HG02610 (cell line): ENCODE data around the gene CKAP5.

ENCODE experiments used
- ATAC-seq: cut with Tn5 transposase; IDR thresholded peaks from one replicate; pipeline ENCODE4 v1.9.1; 2021; ENCODE audit warnings: mild to moderate bottlenecking, moderate library complexity; ENCODE audit not compliant: unreplicated experiment

Gene CKAP5

DNA sequence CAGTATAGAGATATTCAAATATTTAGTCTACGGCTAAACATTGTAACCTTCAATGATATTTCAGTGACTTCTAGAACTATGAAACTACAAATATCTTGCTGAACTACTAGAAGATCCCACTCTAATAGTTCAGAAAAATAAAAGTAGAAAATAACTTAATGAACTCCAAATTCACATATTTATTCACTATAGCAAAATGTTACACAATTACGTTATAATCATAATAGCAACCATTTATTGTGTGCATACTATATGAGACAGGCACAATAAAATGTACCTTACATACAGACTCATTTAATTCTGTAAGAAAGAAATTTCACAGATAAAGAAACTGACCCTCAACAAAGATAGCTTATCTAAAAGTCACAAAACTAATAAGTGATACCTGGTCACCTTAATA lies 69.2 kb downstream of the CKAP5 start:
- ATAC-seq: no peak

DNA sequence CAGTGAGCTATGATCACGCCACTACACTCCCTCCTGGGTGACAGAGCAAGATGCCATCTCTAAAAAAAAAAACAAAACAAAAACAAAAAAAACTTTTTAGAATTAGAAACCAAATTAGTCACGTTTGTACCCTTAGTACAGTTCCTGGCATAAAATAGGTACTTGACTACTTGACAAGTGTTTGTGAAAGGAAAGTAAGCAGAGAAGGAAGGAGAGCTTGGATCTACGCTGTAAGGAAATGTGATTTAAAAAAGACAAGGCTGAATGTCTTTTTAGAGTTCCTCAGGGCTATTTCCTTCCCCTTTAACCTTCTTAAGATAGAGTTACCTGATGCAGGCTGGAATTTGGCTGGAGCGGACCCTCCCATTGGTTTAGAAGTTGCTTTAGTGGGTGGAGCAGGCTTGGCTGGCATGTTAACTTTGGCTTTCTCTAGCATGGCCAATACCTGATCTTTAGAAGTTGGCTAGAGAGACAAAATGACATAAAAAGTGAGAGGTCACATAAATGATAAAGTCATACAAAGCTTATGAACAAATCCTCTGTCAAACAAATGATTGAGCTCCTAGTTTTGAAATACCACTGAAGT lies 76.4 kb downstream of the CKAP5 start:
- ATAC-seq: no peak

DNA sequence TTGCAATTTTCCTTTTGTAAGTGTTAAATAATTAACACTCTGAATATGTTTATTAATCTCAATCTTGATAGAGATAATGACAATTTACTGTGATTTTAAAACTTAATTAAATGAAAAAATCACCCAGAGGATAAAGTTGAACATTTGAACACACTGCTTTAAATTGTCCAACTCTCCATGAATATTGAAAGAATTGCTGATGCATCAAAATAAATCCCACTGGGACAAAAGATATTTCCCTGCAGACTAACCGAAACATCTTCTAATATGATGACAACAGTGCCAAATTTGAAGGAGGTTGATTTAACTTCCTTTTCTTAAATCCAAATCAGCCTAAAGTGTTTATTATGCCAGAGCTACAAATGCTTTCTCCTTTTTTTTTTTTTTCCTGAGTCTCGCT lies 79.4 kb downstream of the CKAP5 start:
- ATAC-seq: no peak

DNA sequence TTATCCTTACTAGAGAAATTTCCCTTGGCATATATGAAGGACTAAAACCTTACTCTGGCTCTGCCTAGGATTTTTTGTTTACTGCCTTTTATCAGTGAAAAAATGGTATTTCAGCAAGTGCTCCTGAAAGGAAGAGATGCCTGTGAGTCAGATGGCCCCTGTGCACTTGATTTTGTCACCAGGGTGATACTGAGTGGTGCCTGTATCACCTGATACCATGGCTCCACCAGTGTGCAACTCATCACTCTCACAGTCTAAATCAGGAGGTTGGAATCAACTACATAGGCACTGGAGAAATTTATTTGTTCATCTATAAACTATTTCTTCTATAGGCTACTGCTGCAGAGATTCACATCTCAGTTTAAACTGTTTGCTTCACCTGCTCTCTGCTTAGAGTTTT lies 83.8 kb downstream of the CKAP5 start:
- ATAC-seq: no peak

DNA sequence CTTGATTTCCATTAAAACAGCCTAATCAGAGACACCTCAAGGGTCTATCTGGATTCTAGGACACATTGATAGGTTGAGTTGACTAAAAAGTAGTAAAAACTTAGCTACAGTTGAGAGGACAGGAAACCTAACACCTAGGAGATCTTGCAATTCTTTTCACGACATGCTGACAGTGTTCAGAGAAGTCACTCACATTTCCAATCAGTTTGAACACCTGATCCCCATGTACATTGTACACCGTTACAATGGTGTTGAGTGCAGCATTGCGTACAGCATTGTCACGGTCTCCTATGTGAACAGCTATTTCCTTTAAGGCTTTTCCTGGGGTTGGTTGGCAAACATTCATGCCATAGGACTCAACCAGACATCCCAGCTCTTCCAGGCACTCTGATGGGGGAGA lies 84.3 kb downstream of the CKAP5 start:
- ATAC-seq: no peak

DNA sequence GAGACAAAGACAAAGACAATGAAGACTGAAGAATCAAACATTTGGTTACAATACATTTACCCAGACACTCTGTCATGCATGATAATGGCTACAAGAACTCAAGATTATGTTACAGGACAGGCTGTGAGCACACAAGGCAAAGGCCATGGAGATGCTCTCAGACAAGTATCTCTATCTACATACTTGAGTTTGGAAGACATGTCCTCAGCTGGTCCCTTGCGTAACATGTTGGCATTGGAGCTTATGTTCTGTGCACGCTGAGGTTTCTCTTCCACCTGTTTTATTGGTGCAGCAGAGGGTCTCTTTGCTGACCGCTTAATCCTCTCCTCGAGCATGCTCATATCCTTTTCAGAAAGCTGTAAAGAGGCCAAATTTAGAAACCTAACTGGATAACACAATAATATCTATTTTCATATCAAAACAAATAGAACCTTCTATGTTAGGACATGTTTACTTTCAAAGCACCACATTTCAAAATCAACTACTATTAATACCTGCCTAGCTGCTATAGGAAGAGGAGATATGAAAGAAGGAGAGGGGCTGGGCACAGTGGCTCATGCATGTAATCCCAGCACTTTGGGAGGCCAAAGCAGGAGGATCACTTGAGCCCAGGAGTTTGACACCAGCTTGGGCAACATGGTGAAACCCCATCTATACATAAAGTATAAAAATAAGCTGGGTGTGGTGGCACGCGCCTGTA lies 85.5 kb downstream of the CKAP5 start:
- ATAC-seq: no peak

DNA sequence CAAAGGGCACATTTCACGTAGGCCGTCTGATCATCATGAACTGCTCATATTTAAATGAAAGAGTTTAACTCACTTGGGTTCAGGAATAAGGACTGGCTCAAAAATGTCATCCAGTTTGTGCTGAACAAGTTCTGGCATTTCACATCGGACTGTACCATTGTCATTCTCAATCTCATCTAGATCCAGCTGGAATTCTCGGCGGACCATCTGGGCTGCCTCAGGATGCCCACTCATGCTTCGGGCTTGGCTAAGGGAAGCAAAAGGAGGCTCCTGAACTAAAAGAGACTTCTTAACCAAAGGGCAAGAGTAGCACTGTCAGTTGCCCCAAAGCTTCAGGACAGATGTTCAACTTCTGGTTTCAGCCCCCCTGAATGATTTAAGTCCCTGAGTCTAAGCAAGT lies 86.9 kb downstream of the CKAP5 start:
- ATAC-seq: no peak

DNA sequence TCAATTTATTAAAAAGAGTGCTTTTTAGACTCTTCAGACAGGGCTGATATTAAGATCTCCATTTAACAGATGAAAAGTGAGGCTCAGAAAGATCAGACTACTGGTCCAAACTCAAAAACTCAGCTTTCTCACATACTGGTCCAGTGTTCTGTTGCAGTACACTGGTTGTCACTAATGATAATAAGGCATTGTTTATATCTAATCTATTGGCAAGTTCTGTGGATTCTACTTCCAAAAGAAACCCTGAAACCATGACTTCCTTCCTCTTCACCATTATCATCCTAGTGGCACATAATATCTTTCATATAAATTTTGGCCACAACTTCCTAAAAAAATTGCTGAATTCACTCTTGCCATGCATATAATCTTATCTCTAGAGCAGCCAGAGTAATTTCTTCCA lies 90.1 kb downstream of the CKAP5 start:
- ATAC-seq: no peak

DNA sequence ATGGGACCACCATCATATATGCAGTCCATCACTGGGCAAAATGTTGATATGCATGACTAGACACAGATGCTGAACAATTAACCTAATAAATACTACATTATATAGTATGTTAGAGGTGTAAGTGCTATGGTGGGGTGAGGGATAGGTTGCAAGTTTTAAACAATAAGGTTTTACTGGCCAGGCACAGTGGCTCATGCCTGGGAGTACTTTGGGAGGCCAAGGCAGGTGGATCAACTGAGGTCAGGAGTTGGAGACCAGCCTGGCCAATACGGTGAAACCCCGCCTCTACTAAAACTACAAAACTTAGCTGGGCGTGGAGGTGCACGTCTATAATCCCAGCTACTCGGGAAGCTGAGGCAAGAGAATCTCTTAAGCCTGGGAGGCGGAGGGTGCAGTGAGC lies 98.9 kb downstream of the CKAP5 start:
- ATAC-seq: no peak

DNA sequence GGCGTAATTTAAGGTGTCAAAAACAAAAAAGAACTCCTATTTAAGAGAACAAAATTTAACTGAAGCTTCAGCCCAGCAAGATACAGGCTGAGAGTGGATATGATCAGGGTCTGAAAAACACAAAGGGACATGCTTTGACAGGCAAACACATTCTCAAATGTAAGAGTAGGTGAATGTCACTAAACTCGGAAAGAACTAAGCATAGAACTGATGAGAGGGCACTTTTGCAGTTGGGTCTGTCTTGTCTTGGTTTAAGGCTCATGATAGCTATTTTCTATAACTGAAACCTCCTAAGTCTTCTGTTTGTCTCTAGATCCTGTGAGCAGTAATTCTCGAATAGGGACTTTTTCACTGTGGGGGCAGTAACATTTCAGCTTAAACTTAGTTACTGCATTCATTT lies 100.1 kb downstream of the CKAP5 start:
- ATAC-seq: no peak

DNA sequence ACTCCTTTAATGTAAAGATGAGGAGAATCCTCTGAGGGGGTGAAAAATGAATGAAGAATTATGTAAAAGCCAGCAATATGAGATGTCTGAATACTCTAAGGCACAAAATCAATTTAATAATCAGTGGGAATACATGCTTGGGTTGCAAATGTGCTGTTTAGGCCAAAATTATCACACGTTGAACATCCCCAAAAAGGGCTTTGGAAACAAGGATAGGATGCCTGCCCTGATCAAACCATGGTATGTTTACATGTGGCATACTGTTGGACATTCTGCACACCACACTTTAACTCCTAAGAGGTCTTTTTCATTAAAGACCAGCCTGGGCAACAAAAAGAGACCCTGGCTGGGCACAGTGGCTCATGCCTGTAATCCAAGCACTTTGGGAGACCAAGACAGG lies 100.8 kb downstream of the CKAP5 start:
- no peak for ATAC-seq

DNA sequence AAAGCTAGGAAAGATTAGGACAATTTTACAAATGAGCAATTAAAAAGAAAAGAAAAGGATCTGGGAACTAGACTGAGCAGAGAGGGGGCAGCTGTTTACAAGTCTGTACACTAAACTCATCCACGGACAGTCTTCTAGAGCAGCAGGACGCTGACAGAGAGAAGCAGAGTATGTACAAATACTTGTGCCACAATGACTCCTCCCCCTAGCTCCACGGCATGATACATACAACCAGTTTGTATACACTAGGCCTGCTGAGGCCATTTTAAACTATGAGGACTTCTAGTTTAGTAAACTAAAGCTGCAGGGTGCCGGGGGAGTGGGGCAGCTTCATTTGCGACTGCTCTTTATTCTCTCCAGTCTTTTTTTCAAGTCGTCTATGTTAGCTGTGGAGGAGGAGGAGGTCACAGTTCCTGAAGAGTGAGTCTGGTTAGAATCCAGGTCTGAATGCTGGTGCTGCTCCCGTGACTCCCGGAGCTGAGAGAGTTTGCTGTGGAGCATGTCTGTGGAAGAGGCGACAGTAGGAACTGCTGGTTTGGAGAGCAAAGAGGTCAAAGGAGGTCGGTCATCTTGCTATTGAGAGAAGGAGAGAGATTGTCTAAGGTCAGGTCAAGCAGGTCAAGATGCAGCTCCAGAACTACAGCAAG lies 102.3 kb downstream of the CKAP5 start:
- ATAC-seq: no peak

DNA sequence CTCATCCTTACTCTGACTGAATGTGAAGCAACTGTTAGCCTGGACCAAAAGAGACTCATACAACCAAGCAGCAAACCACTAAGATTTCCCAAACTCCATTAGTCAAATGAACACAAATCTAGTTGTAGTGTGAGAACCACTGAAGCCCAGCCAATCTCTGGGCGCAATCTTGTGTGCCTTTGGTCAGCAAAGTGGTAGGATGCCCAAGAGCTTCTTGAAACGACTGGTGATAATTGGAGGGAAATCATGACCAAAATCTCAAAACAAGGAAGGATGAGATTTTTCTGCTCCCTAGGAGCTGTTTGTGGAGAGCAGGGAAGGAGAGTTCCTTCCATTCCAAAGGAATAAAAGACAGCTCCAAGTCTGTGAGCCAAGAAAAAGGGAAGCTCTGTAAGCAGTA lies 103.0 kb downstream of the CKAP5 start:
- no peak for ATAC-seq

DNA sequence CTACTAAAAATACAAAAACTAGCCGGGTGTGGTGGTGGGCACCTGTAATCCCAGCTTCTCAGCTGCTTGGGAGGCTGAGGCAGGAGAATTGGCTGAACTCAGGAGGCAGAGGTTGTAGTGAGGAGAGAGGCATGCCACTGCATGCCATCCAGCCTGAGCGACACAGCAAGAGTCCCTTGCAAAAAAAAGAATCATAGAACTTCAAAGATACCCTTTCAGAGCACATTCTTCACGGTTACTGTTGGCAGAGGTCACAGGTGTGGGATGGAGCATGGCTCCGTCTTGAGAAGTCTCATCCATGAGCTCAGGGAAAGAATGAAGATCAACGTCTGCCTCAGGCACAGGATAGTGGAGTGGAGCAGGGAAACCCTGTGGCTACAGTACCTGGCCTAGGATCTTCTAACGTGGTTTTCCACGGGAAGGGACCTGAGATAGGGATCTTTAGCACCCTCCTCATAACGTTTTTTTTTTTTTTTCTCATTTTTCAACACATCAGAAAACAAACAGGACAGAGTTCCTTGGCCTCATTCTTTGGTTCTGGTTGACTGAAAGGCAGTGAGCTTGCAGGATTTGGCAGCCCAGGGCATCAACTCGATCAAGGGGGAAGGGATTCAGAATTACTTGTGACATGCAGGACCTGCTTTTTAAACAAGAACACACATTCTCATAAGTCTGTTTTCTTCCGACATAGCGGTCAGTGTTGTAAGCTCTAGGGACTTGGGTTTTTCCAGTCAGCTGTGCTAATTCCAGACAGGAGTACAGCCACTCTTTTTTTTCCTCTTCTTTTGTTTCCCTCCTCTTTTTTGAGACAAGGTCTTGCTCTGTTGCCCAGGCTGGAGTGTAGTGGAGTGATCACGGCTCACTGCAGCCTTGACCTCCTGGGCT lies 104.2 kb downstream of the CKAP5 start:
- ATAC-seq: no peak

DNA sequence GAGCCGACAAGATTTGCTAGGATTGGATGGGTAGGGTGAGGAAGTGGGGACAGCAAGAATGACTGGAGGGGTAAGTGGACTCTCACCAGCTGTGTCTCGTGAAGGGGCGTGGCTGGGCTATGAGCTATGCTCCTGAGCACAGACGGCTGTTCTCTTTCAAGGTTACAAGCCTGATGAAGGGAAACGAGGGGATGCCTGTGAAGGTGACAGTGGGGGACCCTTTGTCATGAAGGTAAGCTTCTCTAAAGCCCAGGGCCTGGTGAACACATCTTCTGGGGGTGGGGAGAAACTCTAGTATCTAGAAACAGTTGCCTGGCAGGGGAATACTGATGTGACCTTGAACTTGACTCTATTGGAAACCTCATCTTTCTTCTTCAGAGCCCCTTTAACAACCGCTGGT lies 107.2 kb downstream of the CKAP5 start:
- no peak for ATAC-seq

DNA sequence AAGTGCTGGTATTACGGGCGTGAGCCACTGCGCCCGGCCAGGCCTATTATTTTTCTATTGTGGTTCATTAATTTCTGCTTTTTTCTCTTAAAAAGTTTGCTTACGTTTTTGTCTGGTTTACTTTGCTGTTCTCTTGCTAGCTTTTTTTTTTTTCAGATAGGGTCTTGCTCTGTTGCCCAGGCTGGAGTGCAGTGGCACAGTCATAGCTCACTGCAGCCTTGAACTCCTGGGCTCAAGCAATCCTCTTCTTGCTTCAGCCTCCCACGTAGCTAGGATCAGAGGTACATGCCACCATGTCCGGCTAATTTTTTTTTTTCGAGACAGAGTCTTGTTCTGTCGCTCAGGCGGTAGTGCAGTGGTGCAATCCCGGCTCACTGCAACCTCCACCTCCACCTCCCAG lies 108.4 kb downstream of the CKAP5 start:
- no peak for ATAC-seq

DNA sequence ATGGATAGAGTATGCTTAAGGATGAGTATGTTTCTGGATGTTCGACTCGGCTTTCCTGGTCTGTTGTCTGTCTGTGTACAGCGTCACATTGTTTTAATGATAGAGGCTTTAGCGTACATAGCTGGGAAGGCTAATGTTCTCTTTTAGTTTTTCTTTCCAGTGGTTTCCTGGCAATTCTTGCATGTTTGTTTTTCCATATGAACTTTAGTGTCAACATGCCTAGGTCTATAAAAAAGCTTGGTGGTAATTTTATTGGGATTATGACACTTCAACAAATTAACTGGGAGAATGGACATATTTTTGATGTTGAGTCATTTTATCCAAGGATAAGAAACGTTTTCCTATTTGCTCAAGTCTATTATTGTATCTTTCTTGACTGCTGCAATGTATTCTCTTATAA lies 109.5 kb downstream of the CKAP5 start:
- no peak for ATAC-seq

DNA sequence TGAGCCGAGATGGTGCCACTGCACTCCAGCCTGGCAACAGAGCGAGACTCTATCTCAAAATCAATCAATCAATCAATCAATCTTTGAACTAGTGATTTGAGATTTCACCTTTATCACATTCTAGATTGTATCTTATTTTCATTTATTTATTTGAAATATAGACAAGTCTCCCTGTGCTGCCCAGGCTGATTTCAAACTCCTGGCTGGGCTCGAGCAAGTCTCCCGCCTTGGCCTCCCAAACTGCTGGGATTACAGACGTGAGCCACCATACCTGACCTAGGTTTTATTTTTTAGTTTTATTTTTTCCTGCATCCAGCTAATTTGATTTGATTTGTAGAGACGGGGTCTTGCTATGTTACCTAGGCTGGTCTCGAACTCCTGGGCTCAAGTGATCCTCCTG lies 109.9 kb downstream of the CKAP5 start:
- no peak for ATAC-seq

DNA sequence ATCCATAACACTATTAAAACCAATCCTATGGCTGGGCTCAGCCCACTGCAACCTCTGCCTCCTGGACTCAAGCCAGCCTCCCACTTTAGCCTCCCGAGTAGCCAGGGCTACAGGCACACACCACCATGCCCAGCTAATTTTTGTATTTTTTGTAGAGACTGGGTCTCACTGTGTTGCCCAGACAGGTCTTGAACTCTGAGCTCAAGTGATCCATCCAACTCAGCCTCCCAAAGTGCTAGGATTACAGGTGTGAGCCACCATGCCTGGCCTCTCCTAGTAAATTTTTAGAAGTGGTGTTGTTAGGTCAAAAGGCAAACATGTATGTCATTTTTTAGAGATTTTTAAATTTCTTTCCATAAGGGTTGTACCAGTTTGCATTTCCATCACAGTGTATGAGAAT lies 112.8 kb downstream of the CKAP5 start:
- ATAC-seq: no peak

DNA sequence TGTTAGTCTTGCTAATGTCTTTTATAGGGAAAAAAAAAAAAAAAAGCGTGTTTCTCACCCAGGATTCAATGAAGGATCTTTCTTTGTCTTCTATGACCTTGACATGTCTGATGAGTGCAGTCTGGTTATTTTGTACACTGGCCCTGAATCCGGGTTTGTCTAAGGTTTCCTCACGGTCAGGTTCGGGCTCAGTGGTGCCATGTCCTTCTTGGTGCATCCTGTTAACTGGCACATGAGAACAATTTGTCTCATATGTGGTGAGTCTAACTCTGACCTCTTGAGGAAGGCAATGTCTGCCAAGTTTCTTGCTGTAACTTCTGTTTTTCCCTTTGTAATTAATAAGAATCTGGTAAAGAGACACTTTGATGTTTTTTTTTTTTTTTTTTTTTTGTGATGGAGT lies 114.5 kb downstream of the CKAP5 start:
- no peak for ATAC-seq

DNA sequence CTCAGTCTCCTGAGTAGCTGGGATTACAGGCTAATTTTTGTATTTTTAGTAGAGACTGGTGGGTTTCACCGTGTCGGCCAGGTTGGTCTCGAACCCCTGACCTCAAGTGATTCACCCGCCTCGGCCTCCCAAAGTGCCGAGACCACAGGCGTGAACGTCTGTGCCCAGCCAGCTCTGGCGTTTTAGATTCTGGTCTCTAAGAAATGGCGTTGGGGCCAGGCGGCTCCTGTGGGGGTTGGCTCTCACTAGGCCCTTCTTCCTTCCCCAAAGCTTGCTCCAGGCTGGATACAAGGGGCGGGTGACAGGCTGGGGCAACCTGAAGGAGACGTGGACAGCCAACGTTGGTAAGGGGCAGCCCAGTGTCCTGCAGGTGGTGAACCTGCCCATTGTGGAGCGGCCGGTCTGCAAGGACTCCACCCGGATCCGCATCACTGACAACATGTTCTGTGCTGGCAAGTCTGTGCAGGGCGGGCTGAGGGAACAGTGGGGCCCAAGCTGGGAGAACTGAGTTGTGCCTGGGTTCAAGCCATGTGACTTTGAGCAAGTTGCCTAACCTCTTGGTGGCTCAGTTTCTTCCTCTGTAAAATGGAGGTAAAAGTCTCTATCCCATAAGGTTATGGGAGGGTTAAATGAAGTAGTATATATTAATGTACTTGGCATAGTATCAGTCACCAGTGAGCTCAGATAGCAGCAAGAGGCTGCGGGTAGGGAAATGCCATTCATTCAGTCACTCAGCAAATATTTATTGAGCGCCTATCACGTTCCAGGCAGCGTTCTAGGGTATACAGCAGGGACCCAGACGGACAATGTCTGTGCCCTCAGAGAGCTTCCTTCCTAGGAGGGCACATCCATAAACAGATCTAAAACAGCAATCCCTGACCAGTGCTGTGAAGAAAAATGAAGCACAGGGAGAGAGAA lies 116.7 kb downstream of the CKAP5 start:
- no peak for ATAC-seq
